Mucosa of descending colon (tissue), 3 donors: ENCODE data around the gene SLC2A9. TPM values are rescaled to one million over a fixed set of nuclear protein-coding genes. Genes with fewer than 3 reads are reported as not detected.

Experiments
- ATAC-seq: fragments of 200-7000 bp; cut with Tn5 transposase; one replicate; pipeline ENCODE4 v1.9.1; 2020; ENCODE audit warnings: mild to moderate bottlenecking, moderate library complexity
- DNase-seq, 3 donors: peaks; one replicate each; pipeline ENCODE4 v3.0.0-alpha.2; 2020
- H3K36me3 ChIP-seq: fragments of 200-600 bp; one replicate; pipeline ENCODE4 v1.8.0; 2021; ENCODE audit warnings: low read depth, mild to moderate bottlenecking
- H3K4me1 ChIP-seq: fragments of 200-600 bp; one replicate; pipeline ENCODE4 v1.8.0; 2021; ENCODE audit warnings: low read depth, mild to moderate bottlenecking
- H3K4me3 ChIP-seq: fragments of 200-600 bp; one replicate; pipeline ENCODE4 v1.8.0; 2021; ENCODE audit warnings: mild to moderate bottlenecking
- H3K9me3 ChIP-seq: fragments of 200-600 bp; one replicate; pipeline ENCODE4 v1.8.0; 2021; ENCODE audit warnings: mild to moderate bottlenecking
- intact Hi-C, 2 donors: fragments of 100-400 bp; cut with DNase I in 1 of 2; cut with micrococcal nuclease in 1 of 2; formaldehyde crosslinking; loops; one replicate each; pipeline versions ENCODE4 v1.11.0 to v1.11.1; 2022; cut with DNase I, micrococcal nuclease
- long read RNA-seq, 2 donors: library from polyadenylated mRNA; unstranded; transcript quantifications; one replicate each; pipeline ENCODE4 v2.0.0, GENCODE V29; 2019 to 2021
- total RNA-seq, 3 donors: library from RNA; stranded (reverse); fragmentation: NEBNext Ultra II Directional in 2 of 3; extraction: Animal tissue kit (Norgen Biotek cat#: 25700) in 2 of 3; gene quantifications; one replicate each; pipeline versions ENCODE4 v1.2.1 to v1.2.4, GENCODE V29; 2021 to 2023
- TF ChIP-seq, protein P1 (sequence below): fragments of 200-600 bp; IDR thresholded peaks from one replicate; pipeline ENCODE4 v1.8.0; 2022; ENCODE audit warnings: antibody characterized with exemption, mild to moderate bottlenecking
- donor health status: DM: no; HTN: no; CAD: no; lungs with moderate emphysema.
- donor health status: DM: no; HTN: no; CAD: no.
- donor health status: DM: no; HTN: yes; CAD: no.

SLC2A9 gene
- 1 to 10 TPM; 4.8 to 8.9 (median 8.1) TPM for total RNA-seq
- long read RNA-seq, donor 1, partial matches to known transcripts: 1 of 2 reads
- long read RNA-seq, donor 1, other reads (novel, unspliced or antisense): 1 of 2 reads
- long read RNA-seq, donor 2, partial matches to known transcripts: 3 of 7 reads
- long read RNA-seq, donor 2, other reads (novel, unspliced or antisense): 3 of 7 reads

DNA sequence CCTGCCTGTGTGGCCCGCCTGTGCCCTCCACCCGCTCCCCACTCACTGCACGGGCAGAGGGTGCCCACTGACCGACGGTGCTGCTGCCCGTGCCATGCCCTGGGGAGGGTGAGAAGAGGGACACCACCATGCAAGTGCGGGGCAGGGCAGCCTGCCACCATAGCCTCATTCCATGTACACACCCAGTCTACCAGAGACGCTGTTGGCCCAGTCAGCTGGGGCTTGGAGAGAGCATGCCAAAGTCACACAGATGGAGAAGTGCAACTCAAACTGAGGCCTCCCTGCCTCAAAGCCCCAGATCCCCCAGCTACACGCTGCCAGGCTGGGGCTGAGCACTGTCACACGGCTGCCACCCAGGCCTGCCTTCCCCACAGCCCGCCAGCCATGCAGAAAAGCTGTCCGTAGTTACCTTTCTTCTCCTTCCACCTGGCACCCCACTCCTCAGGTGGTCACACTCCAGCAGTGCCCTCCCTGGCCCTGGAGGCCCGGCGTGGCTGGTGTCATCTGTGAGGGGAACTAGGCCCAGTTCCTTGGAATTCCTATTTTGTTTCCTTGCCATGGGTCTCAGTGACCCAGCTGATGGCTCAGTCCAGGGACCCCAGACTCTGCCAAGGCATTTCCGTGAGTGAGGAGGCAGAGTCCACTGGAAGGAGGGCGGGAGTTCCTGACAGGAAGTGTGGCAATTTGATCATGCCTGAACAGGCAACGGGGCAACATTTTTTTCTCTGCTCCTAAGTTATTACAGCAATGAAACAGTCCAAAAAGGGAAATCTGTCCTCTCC lies at the start of gene SLC2A9:
Gene SLC2A9 (minus strand): TSS at position 627 of the 782 bp plus-strand sequence. CDS start 68 bp downstream, at position 559.
- H3K4me3 ChIP-seq: no peak within 1 kb of the TSS

DNA sequence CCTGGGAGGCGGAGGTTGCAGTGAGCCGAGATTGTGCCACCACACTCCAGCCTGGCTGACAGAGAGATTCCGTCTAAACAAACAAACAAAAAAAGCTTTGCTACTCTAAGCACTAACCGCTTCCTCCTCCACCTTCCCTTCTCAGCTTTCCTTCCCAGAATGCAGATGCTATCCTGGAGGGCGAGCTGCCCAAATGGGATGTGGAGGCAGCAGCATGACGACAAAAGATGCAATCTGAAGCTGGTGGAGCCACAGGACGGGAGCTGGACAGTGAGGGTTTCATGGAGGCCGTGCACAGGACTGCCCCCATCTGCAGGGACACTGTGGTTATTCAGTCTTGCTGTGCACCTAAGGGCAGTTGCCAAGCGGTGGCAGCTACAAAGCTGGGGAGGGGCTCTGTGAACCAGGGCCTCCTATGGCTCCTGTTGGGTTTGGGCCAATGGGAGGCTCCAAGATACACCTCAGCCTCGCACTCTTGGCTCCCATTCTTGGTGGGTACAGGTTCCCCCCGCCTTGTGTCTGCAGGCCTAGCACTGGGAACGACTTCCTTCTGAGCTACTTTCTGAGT lies 47.9 kb upstream of the SLC2A9 start:
- Histone ChIP-seq H3K4me1 (no peaks in the 10 kb centered on the region), H3K36me3 (peaks cover under 1% of the 10 kb centered on the region), H3K4me3 (no peak overlapping the region), H3K9me3 (no peaks in the 10 kb centered on the region)
- intact Hi-C loops: no loop called here
- ATAC-seq (peak; percentile 11), DNase-seq (no peak)
- TF ChIP-seq, protein P1, sequence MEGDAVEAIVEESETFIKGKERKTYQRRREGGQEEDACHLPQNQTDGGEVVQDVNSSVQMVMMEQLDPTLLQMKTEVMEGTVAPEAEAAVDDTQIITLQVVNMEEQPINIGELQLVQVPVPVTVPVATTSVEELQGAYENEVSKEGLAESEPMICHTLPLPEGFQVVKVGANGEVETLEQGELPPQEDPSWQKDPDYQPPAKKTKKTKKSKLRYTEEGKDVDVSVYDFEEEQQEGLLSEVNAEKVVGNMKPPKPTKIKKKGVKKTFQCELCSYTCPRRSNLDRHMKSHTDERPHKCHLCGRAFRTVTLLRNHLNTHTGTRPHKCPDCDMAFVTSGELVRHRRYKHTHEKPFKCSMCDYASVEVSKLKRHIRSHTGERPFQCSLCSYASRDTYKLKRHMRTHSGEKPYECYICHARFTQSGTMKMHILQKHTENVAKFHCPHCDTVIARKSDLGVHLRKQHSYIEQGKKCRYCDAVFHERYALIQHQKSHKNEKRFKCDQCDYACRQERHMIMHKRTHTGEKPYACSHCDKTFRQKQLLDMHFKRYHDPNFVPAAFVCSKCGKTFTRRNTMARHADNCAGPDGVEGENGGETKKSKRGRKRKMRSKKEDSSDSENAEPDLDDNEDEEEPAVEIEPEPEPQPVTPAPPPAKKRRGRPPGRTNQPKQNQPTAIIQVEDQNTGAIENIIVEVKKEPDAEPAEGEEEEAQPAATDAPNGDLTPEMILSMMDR: no peak

More for the DNA sequence above, at the start of gene SLC2A9:
- ATAC-seq (peak; percentile 11), DNase-seq (peak in 1 of 3 donors; percentile 37)
- H3K36me3 ChIP-seq: no peaks in the 10 kb centered on the region
- intact Hi-C loops: no loop called here
- H3K4me1 ChIP-seq: no peaks in the 10 kb centered on the region
- no peaks in the 10 kb centered on the region for H3K9me3 ChIP-seq
- TF ChIP-seq, protein P1: no peak

DNA sequence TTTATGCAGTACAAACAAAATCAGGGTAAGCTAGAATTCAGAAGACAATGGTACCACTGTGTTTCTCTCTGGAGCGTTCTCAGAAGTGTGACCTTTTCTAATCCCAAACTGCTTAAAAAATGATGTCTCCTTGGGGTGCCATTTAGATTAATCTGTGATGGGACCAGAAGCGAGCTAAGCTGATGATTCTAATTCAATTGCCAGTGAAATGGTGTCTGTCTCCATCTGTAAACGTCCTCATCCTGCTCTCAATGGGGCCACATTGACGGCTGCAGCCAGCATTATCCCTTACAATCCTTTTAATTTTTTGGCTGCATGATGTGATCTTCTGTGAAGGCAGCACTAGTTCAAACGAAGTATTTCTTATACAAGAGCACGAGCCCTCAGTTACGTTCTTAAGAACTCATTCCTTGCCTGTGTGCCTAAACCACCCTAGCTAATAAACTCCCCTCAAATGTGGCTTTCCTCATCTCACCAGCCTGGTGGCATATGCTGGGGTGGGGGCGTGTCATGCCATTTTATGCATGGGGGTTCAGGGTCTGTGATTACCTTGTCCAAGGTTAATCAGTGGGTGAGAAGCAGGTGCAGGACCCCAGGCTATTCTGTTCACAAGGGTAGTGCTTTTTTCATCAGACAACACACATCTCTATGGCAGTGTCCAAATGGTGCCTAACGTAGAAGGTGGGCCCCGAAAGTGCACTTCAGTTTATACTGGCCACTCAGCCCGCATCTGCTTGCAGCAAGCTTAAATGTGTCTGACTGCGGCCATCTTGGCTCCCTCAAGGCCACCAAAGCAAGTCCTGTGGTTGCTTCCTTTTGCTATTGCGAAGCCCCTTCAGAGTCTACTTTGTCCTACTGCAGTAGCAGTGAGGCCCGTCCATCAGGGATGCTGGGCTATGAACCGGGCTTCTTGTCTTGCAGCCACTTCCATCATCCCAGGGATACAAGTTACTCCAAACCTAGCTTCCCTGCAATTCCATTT lies 45.7 kb upstream of the SLC2A9 start:
- no peak for ATAC-seq
- H3K9me3 ChIP-seq: no peaks in the 10 kb centered on the region
- H3K4me1 ChIP-seq: no peaks in the 10 kb centered on the region
- TF ChIP-seq, protein P1: no peak
- H3K4me3 ChIP-seq: no peak overlapping the region
- no peak for DNase-seq
- intact Hi-C loops: no loop called here
- H3K36me3 ChIP-seq: no peaks in the 10 kb centered on the region

DNA sequence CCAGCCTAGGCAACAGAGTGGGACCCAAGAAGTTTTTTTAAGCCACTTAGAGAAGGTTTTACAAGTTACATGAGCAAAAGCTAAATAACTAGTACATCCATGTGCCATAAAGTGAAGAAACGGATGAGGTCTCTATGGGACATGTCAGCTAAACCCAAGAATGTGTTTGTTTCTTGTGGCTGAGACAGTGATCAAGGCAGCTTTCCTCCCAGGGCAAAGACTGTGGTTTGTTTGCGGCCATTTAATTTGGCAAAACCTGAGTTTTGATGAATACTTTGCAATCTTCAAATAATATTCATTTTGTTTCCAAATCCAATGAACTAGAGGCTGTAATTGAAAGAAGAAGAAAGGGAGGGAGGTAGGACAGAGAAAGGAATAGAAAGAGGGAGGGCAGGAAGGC lies 44.9 kb upstream of the SLC2A9 start:
- ATAC-seq: no peak
- no peak for DNase-seq
- TF ChIP-seq, protein P1: no peak
- no peaks in the 10 kb centered on the region for H3K36me3 ChIP-seq
- intact Hi-C loops: no loop called here
- H3K9me3 ChIP-seq: no peaks in the 10 kb centered on the region
- H3K4me3 ChIP-seq: no peak overlapping the region
- H3K4me1 ChIP-seq: no peaks in the 10 kb centered on the region
